ENCODE data around the gene PRDM16. TPM values are rescaled to one million over a fixed set of nuclear protein-coding genes. Genes with fewer than 3 reads are reported as not detected.

The PRDM16 gene
- total RNA-seq, 1 experiment from 2014 or later = 6.1 TPM

GRCh38 chr1:3434406-3435110 lies 365.6 kb downstream of the PRDM16 start:
- Histone ChIP-seq H3K27me3 (ENCODE audit: insufficient read depth, low read length) (no peaks in the 10 kb centered on the region), H3K9me2 (ENCODE audit: insufficient read depth) (no peaks in the 10 kb centered on the region), H3K36me3 (ENCODE audit: control insufficient read depth in 1 of 2, insufficient read depth in 2 of 2, low read length in 2 of 2) (no peaks in the 10 kb centered on the region), H3K9ac (ENCODE audit: low read length) (no peak overlapping the region), H2AFZ (ENCODE audit: low read depth, low read length, poor library complexity, severe bottlenecking) (no peak overlapping the region), H3K4me1 (ENCODE audit: control insufficient read depth in 1 of 2, insufficient read depth in 2 of 2, low read length in 2 of 2) (no peaks in the 10 kb centered on the region), H3K4me2 (ENCODE audit: low read length) (no peak overlapping the region), H3K79me2 (ENCODE audit: insufficient read depth, low read length) (no peaks in the 10 kb centered on the region), H4K20me1 (ENCODE audit: insufficient read depth) (no peaks in the 10 kb centered on the region), H3K27ac (ENCODE audit: low read depth, low read length) (no peak overlapping the region), H3K9me3 (ENCODE audit: control insufficient read depth in 1 of 2, insufficient read depth in 1 of 2, low read depth in 1 of 2, low read length in 2 of 2) (no peaks in the 10 kb centered on the region), H3K4me3 (replicated peaks in 1 of 2; ENCODE audit: low read depth in 1 of 2, low read length in 2 of 2) (no peak overlapping the region)
- no TSS peak for BruUV-seq (replicated peaks)
- TF ChIP-seq EZH2 (IDR thresholded peaks at IDR 0.05) (no peak), POLR2A (IDR thresholded peaks at IDR 0.05; ENCODE audit: borderline replicate concordance, extremely low read depth, insufficient read depth, insufficient read length) (no peak), RAD21 (IDR thresholded peaks at IDR 0.05; ENCODE audit: low read depth) (no peak), POLR2AphosphoS5 (IDR thresholded peaks at IDR 0.05; ENCODE audit: low read depth, low read length) (no peak), CEBPB (IDR thresholded peaks at IDR 0.05; ENCODE audit: low read depth) (no peak)
- TF ChIP-seq, protein P1, sequence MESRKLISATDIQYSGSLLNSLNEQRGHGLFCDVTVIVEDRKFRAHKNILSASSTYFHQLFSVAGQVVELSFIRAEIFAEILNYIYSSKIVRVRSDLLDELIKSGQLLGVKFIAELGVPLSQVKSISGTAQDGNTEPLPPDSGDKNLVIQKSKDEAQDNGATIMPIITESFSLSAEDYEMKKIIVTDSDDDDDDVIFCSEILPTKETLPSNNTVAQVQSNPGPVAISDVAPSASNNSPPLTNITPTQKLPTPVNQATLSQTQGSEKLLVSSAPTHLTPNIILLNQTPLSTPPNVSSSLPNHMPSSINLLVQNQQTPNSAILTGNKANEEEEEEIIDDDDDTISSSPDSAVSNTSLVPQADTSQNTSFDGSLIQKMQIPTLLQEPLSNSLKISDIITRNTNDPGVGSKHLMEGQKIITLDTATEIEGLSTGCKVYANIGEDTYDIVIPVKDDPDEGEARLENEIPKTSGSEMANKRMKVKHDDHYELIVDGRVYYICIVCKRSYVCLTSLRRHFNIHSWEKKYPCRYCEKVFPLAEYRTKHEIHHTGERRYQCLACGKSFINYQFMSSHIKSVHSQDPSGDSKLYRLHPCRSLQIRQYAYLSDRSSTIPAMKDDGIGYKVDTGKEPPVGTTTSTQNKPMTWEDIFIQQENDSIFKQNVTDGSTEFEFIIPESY (IDR thresholded peaks at IDR 0.05; ENCODE audit: extremely low read depth, insufficient replicate concordance, low read length) = no peak
- intact Hi-C loops (cut with micrococcal nuclease) = no loop called here
- POLR2A ChIA-PET = no interaction called here
- DNase-seq (ENCODE audit: low read depth, low spot score) (no peak), ATAC-seq (no peak)
- RAD21 ChIA-PET (ENCODE audit: low non-redundant PET in 1 of 2, low total read pairs in 2 of 2, uncharacterized antibody in 2 of 2, unreplicated experiment in 2 of 2) = interaction anchor here in 1 of 2 experiments (0.6 kb wide), 1 partner anchor 637 kb away, joined by 4 read pairs; no protein-coding TSS in a partner anchor
- CTCF ChIA-PET = no interaction called here

DNA sequence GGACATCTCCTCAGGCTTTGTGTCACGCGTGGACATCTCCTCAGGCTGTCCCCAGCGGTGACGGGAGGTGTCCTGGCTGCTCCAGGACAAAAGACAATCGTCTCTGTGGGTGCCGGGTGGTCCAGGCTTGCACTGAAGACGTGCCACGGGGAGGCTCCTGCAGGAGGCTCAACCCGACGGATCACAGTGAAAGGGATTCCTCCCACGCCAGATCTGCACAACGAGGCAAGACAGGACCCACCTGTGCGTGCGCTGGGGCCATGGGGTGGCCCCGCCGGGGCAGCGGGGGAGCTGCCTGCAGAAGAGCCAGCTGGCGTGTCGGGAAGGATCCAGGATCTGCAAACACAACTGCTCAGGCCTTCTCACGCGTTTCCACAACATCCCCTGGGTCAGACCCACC lies 366.7 kb downstream of the PRDM16 start:
- no peak overlapping the region for H2AFZ ChIP-seq (ENCODE audit: low read depth, low read length, poor library complexity, severe bottlenecking)
- H3K36me3 ChIP-seq (ENCODE audit: control insufficient read depth in 1 of 2, insufficient read depth in 2 of 2, low read length in 2 of 2) = no peaks in the 10 kb centered on the region
- H4K20me1 ChIP-seq (ENCODE audit: insufficient read depth) = no peaks in the 10 kb centered on the region
- H3K27me3 ChIP-seq (ENCODE audit: insufficient read depth, low read length) = no peaks in the 10 kb centered on the region
- ATAC-seq = no peak
- H3K4me3 ChIP-seq (replicated peaks in 1 of 2; ENCODE audit: low read depth in 1 of 2, low read length in 2 of 2) = no peak overlapping the region
- TF ChIP-seq ZFX (IDR thresholded peaks at IDR 0.05) (no peak), EZH2 (IDR thresholded peaks at IDR 0.05) (no peak), ELF1 (IDR thresholded peaks at IDR 0.05; ENCODE audit: borderline replicate concordance, low read depth) (no peak), SIN3A (IDR thresholded peaks at IDR 0.05; ENCODE audit: low read depth) (no peak), YY1 (IDR thresholded peaks at IDR 0.05; ENCODE audit: extremely low read depth, insufficient replicate concordance, low read depth, low read length) (no peak), CEBPB (IDR thresholded peaks at IDR 0.05; ENCODE audit: low read depth) (no peak), FOSL1 (IDR thresholded peaks at IDR 0.05; ENCODE audit: low read depth) (no peak)
- intact Hi-C loops (cut with micrococcal nuclease) = no loop called here
- no peaks in the 10 kb centered on the region for H3K9me3 ChIP-seq (ENCODE audit: control insufficient read depth in 1 of 2, insufficient read depth in 1 of 2, low read depth in 1 of 2, low read length in 2 of 2)
- BruUV-seq (replicated peaks) = no TSS peak
- no peaks in the 10 kb centered on the region for H3K9me2 ChIP-seq (ENCODE audit: insufficient read depth)
- H3K27ac ChIP-seq (ENCODE audit: low read depth, low read length) = no peak overlapping the region
- no peak overlapping the region for H3K9ac ChIP-seq (ENCODE audit: low read length)
- DNase-seq (ENCODE audit: low read depth, low spot score) = no peak
- no peak overlapping the region for H3K4me2 ChIP-seq (ENCODE audit: low read length)
- no peaks in the 10 kb centered on the region for H3K4me1 ChIP-seq (ENCODE audit: control insufficient read depth in 1 of 2, insufficient read depth in 2 of 2, low read length in 2 of 2)
- POLR2A ChIA-PET = no interaction called here
- RAD21 ChIA-PET (ENCODE audit: low non-redundant PET in 1 of 2, low total read pairs in 2 of 2, uncharacterized antibody in 2 of 2, unreplicated experiment in 2 of 2) = no interaction called here
- H3K79me2 ChIP-seq (ENCODE audit: insufficient read depth, low read length) = no peaks in the 10 kb centered on the region
- CTCF ChIA-PET = no interaction called here
